ENCODE data around the gene CCDC33.

DNA sequence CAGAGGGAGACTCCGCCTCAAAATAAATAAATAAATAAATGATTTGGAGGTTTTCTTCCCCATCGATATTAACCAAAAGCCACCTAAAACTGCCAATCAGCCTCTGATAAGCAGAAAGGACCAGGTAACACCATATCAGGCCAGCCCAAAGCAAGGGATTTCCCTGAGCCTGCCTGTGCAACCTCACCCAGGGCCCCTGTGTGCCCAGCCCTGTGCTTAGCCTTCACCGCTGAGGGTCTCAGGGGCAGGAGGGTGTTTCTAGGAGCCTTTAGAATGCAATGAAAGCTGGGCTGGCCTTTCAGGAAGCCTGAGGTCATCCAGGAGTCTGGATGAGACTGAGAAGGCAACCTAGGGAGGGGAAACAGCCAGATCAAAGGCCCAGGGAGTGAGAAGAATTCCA is 95.9 kb downstream of the CCDC33 start:
- TF ChIP-seq, protein P1, sequence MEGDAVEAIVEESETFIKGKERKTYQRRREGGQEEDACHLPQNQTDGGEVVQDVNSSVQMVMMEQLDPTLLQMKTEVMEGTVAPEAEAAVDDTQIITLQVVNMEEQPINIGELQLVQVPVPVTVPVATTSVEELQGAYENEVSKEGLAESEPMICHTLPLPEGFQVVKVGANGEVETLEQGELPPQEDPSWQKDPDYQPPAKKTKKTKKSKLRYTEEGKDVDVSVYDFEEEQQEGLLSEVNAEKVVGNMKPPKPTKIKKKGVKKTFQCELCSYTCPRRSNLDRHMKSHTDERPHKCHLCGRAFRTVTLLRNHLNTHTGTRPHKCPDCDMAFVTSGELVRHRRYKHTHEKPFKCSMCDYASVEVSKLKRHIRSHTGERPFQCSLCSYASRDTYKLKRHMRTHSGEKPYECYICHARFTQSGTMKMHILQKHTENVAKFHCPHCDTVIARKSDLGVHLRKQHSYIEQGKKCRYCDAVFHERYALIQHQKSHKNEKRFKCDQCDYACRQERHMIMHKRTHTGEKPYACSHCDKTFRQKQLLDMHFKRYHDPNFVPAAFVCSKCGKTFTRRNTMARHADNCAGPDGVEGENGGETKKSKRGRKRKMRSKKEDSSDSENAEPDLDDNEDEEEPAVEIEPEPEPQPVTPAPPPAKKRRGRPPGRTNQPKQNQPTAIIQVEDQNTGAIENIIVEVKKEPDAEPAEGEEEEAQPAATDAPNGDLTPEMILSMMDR (IDR thresholded peaks at IDR 0.05): no peak
- no peak for TF ChIP-seq EZH2 (IDR thresholded peaks at IDR 0.05; ENCODE audit: borderline replicate concordance, insufficient read depth, low read depth, low read length, poor library complexity, severe bottlenecking)
